ENCODE measurements around the gene PSG11.
"Not testable (repeated sequence)": the region's sequence is repeated elsewhere in the genome, so short reads cannot be mapped to it uniquely, and the experiment has no call there.

DNA sequence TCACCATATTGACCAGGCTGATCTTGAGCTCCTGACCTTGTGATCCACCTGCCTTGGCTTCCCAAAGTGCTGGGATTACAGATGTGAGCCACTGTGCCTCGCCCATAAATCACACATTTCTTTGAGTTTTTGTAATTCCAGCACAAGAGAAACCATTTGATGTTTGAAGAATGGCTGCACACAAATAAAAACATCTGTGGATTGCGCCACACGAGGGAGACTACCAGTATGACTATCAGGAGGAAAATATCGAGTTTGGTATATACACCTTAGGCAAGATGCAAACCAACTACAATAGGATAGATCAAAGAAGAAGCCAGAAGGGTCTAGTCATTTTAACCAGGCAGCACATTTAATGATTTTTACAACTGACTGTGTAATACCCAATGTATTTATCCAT lies 20.4 kb downstream of the PSG11 start:
- TF ChIP-seq, protein P1, sequence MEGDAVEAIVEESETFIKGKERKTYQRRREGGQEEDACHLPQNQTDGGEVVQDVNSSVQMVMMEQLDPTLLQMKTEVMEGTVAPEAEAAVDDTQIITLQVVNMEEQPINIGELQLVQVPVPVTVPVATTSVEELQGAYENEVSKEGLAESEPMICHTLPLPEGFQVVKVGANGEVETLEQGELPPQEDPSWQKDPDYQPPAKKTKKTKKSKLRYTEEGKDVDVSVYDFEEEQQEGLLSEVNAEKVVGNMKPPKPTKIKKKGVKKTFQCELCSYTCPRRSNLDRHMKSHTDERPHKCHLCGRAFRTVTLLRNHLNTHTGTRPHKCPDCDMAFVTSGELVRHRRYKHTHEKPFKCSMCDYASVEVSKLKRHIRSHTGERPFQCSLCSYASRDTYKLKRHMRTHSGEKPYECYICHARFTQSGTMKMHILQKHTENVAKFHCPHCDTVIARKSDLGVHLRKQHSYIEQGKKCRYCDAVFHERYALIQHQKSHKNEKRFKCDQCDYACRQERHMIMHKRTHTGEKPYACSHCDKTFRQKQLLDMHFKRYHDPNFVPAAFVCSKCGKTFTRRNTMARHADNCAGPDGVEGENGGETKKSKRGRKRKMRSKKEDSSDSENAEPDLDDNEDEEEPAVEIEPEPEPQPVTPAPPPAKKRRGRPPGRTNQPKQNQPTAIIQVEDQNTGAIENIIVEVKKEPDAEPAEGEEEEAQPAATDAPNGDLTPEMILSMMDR (conservative IDR thresholded peaks at IDR 0.05): not testable (repeated sequence)
- TF ChIP-seq ZFX (IDR thresholded peaks at IDR 0.05): not testable (repeated sequence)

Measured in C4-2B (cell line).